HCEC 1CT (cell line): Measurements from ENCODE around the gene CENPP.

Experiments
- DNase-seq: peaks from one replicate; pipeline ENCODE4 v3.0.0-alpha.2; 2017

The CENPP gene

GRCh38 chr9:92603100-92603499, 277.3 kb downstream of the CENPP start:
- no peak for DNase-seq

GRCh38 chr9:92603990-92604389, 278.2 kb downstream of the CENPP start:
- DNase-seq: no peak

GRCh38 chr9:92605224-92605623, 279.5 kb downstream of the CENPP start:
- DNase-seq: no peak

- DNase-seq: peak; percentile 53
Measured at GRCh38 chr9:92607088-92607487, 281.3 kb downstream of the CENPP start.

GRCh38 chr9:92607773-92608172, 282.0 kb downstream of the CENPP start:
- DNase-seq: peak; percentile 80

- no peak for DNase-seq
Measured at GRCh38 chr9:92608241-92608908, 282.6 kb downstream of the CENPP start.

- no peak for DNase-seq
Measured at GRCh38 chr9:92608909-92609445, 283.2 kb downstream of the CENPP start.

GRCh38 chr9:92610470-92611420, 285.0 kb downstream of the CENPP start:
- no peak for DNase-seq

GRCh38 chr9:92611621-92612285, 286.0 kb downstream of the CENPP start:
- DNase-seq: no peak

GRCh38 chr9:92612292-92612691, 286.5 kb downstream of the CENPP start:
- DNase-seq: no peak

- DNase-seq: no peak
Measured at GRCh38 chr9:92612816-92613215, 287.1 kb downstream of the CENPP start.

GRCh38 chr9:92613268-92614122, 287.7 kb downstream of the CENPP start:
- DNase-seq: no peak

GRCh38 chr9:92614123-92614510, 288.4 kb downstream of the CENPP start:
- no peak for DNase-seq

- DNase-seq: no peak
Measured at GRCh38 chr9:92614763-92615461, 289.2 kb downstream of the CENPP start.

GRCh38 chr9:92615790-92616189, 290.0 kb downstream of the CENPP start:
- no peak for DNase-seq

GRCh38 chr9:92616199-92616641, 290.5 kb downstream of the CENPP start:
- no peak for DNase-seq

GRCh38 chr9:92616655-92617111, 290.9 kb downstream of the CENPP start:
- no peak for DNase-seq

- DNase-seq: no peak
Measured at GRCh38 chr9:92617195-92617813, 291.6 kb downstream of the CENPP start.

- DNase-seq: no peak
Measured at GRCh38 chr9:92617951-92618510, 292.3 kb downstream of the CENPP start.

- no peak for DNase-seq
Measured at GRCh38 chr9:92618633-92619225, 293.0 kb downstream of the CENPP start.
